Esophagus mucosa (tissue), 1 donor: Measurements from ENCODE around the gene MRAS. TPM values are rescaled to one million over a fixed set of nuclear protein-coding genes. Genes with fewer than 3 reads are reported as not detected.

ENCODE experiments used
- ATAC-seq: fragments of 200-7000 bp; cut with Tn5 transposase; one replicate; pipeline ENCODE4 v1.9.1; 2020
- total RNA-seq: library from RNA; stranded (reverse); gene quantifications from one replicate; pipeline ENCODE4 v1.2.4, GENCODE V29; 2023
- donor health status: DM: yes; HTN: yes; CAD: no.

The MRAS gene
- total RNA-seq, 1 donor from 2014 or later = 1.6 TPM

- no peak for ATAC-seq
These were observed 3.6 kb upstream of the MRAS start for GRCh38 chr3:138344754-138345153.

- ATAC-seq = no peak
These were observed 668 bp downstream of the MRAS start for GRCh38 chr3:138348754-138349739.

GRCh38 chr3:138349926-138350665, 1.7 kb downstream of the MRAS start:
- ATAC-seq = no peak

- ATAC-seq = no peak
These were observed 2.8 kb downstream of the MRAS start for GRCh38 chr3:138351151-138351550.

GRCh38 chr3:138351916-138352550, 3.7 kb downstream of the MRAS start:
- ATAC-seq = no peak

- ATAC-seq = no peak
These were observed 6.0 kb downstream of the MRAS start for GRCh38 chr3:138354376-138354775.

- no peak for ATAC-seq
These were observed 6.7 kb downstream of the MRAS start for GRCh38 chr3:138355071-138355470.

GRCh38 chr3:138356730-138357405, 8.5 kb downstream of the MRAS start:
- peak; percentile 20 for ATAC-seq

- ATAC-seq = no peak
These were observed 11.0 kb downstream of the MRAS start for GRCh38 chr3:138359148-138359918.

GRCh38 chr3:138359919-138360868, 11.8 kb downstream of the MRAS start:
- ATAC-seq = no peak

- ATAC-seq = no peak
These were observed 12.6 kb downstream of the MRAS start for GRCh38 chr3:138360869-138361525.

- no peak for ATAC-seq
These were observed 13.2 kb downstream of the MRAS start for GRCh38 chr3:138361561-138361971.

- ATAC-seq = no peak
These were observed 14.2 kb downstream of the MRAS start for GRCh38 chr3:138362538-138362937.

GRCh38 chr3:138363322-138363721, 14.9 kb downstream of the MRAS start:
- ATAC-seq = no peak

- ATAC-seq = no peak
These were observed 16.2 kb downstream of the MRAS start for GRCh38 chr3:138364356-138365252.

GRCh38 chr3:138365253-138365555, 16.8 kb downstream of the MRAS start:
- ATAC-seq = no peak

GRCh38 chr3:138366006-138366759, 17.8 kb downstream of the MRAS start:
- peak; percentile 26 for ATAC-seq

GRCh38 chr3:138367326-138367850, 19.0 kb downstream of the MRAS start:
- ATAC-seq = no peak
